NOMO-1 treated with DMSO at 0.1 percent for 48 hours (cell line): Measurements from ENCODE around the gene TRMT44.
"Not testable (repeated sequence)": the region's sequence is repeated elsewhere in the genome, so short reads cannot be mapped to it uniquely, and the experiment has no call there.

Experiments used
- DNase-seq: peaks from one replicate; lab custom pipeline; 2025; ENCODE audit not compliant: unreplicated experiment; lab: John Stamatoyannopoulos, UW

The TRMT44 gene

GRCh38 chr4:8486643-8487042 lies 46.1 kb downstream of the TRMT44 start:
- not testable (repeated sequence) for DNase-seq

GRCh38 chr4:8488791-8489369 lies 48.3 kb downstream of the TRMT44 start:
- DNase-seq = no peak

DNA sequence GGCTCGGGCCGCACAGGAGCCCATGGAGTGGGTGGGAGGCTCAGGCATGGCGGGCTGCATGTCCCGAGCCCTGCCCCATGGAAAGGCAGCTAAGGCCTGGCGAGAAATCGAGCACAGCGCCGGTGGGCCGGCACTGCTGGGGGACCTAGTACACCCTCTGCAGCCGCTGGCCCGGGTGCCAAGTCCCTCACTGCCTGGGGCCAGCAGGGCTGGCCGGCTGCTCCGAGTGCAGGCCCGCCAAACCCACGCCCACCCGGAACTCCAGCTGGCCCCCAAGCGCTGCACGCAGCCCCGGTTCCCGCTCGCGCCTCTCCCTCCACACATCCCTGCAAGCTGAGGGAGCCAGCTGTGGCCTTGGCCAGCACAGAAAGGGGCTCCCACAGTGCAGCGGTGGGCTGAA lies 50.9 kb downstream of the TRMT44 start:
- DNase-seq = not testable (repeated sequence)

DNA sequence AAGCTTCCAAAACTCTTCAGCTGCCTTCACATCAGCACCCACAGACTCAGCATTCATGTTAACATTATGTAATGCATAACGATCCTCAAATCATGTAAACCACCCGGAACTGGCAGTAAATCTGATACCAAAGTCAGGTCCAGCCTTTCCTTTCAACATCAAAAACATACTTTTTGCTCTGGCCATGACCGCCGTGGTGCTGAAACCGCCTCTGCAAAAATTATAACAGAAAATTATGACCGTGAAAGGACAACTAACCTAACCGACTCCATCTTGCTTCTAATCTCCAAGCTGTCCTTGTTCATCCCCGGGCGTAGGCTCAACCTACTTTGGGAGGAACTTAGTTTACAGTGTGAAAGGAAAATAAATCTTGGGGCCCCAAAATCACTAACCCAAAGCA lies 51.6 kb downstream of the TRMT44 start:
- DNase-seq = no peak

DNA sequence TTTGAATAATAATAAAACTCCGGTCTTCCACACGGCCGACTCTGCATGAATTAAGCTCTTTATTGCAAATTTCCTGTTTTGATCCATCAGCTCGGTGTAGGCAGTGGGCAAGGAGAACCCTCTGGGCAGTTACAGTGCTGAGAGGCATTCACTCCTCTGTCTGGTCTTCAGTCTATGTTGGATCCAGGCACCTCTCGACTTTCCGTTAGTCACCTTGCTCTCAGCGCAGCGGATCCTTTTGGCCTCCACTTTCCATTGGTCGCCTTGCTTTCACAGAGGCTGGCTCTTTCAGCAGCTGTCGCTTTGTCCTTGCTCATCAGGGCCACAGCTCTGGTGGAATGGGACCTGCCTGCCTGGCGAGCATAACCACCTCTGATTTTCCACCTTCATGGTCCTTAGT lies 52.9 kb downstream of the TRMT44 start:
- DNase-seq = no peak

DNA sequence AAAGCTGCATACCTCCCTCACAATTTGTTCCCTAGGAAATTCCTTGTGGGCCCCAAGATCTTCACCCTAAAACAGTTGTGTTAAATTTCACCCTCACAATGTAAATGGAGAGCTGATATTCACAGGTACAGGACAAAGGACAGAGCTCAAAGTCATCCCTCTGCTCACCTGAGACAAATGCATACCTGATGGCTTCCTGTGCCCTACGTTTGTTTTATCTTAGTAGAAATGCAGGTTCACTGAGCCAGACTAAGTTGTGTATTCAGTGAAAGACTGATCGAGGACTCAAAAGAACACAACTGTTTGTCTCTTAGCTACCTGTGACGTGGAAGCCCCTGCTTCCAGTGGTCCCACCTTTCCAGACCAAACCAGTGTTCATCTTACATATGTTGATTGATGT lies 53.6 kb downstream of the TRMT44 start:
- no peak for DNase-seq

GRCh38 chr4:8494983-8495548 lies 54.5 kb downstream of the TRMT44 start:
- no peak for DNase-seq

DNA sequence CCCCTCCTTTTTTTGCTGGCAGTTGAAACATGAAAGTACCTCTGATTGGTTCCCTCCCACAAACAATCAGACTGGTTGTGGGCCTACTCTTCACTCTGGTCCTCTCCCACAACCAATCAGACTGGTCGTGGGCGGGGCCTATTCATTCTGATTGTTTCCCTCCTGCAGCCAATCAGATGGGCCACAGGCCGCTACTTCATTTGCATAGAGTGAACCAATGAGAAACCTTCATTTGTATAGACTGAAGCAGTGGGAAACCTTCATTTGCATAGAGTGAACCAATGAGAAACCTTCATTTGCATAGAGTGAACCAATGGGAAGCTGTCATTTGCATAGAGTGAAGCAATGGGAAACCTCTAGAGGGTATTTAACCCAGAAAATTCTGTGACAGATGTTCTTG lies 55.2 kb downstream of the TRMT44 start:
- no peak for DNase-seq

- DNase-seq = no peak
Observed at GRCh38 chr4:8497762-8498161, 57.2 kb downstream of the TRMT44 start.

- DNase-seq = no peak
Observed at GRCh38 chr4:8500966-8501365, 60.4 kb downstream of the TRMT44 start.

- no peak for DNase-seq
Observed at GRCh38 chr4:8501781-8502180, 61.2 kb downstream of the TRMT44 start.

- no peak for DNase-seq
Observed at GRCh38 chr4:8502371-8502770, 61.8 kb downstream of the TRMT44 start.

DNA sequence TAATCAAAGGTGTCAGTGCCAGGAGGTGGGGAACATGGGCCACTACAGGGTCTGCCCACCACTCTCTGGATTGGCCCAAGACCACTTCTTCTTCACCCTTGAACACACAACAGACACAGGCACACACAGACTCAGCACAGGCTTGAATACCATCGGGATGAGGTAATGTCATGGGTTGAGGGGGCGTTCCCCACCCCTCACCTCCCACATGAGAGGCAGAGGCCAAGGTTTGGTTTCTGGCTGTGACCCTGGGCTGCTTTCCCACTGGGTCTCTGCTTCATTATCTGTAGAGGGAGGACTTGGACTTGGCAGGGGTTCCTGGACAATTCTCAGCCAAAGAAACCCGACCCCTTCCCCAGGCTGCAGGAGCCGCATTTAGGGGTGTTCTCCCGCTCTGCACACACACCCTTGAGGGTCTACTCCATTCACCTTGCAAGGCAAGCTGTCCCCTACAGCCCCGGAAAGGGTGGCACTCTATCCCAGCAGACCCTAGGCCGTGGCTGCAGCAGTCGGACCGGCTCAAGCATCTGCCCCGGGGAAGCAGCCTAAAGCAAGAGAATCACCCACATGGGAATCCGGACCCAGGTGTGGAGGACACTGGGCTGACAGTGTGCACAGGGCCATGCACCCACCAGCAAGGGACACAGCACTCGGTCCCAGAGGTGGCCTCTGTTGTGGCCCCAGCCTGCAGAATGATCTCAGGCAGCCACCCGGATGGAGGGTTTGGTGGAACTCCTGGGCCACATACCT lies 62.4 kb downstream of the TRMT44 start:
- DNase-seq = no peak

DNA sequence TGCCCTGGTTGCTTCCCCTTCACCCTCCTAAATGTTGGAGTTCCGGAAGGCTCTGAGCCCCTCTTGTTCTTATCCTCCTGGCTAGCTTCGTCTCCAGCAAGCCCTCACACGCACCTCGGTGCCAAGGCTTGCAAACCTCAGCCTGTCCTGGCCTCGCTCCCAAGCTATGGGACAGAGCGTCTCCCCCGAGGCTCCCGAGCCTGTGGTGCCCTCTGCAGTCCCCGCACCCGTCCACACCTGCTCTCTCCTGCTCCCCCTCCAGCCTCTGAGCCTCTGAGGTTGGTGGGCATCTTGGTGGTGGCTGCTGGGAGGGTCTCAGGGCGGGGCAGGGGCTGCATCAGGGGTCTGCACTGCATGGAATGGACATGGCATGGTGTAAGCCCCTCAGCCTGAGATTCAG lies 63.2 kb downstream of the TRMT44 start:
- DNase-seq = no peak

- no peak for DNase-seq
Observed at GRCh38 chr4:8504279-8505007, 63.9 kb downstream of the TRMT44 start.

DNA sequence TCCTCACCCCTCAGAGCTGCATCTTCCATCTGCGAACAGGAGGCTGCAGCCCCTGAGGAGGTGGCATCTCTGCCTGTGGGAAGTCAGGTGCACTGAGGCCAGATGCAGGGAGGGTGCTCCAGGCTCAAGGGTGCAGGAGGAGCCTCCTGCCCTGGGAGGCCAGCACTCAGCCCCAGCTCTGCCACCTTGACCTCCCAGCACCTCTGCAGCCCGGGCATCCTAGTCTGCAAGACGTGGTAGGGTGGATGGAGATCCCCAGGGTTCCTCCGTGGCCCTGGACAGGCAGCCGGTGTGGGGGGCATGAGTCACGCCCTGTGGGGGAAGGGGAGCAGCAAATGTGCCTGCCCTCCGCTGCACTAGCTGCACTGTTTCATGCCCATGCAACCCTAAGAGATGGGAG lies 64.7 kb downstream of the TRMT44 start:
- no peak for DNase-seq

GRCh38 chr4:8506006-8506372 lies 65.4 kb downstream of the TRMT44 start:
- no peak for DNase-seq

DNA sequence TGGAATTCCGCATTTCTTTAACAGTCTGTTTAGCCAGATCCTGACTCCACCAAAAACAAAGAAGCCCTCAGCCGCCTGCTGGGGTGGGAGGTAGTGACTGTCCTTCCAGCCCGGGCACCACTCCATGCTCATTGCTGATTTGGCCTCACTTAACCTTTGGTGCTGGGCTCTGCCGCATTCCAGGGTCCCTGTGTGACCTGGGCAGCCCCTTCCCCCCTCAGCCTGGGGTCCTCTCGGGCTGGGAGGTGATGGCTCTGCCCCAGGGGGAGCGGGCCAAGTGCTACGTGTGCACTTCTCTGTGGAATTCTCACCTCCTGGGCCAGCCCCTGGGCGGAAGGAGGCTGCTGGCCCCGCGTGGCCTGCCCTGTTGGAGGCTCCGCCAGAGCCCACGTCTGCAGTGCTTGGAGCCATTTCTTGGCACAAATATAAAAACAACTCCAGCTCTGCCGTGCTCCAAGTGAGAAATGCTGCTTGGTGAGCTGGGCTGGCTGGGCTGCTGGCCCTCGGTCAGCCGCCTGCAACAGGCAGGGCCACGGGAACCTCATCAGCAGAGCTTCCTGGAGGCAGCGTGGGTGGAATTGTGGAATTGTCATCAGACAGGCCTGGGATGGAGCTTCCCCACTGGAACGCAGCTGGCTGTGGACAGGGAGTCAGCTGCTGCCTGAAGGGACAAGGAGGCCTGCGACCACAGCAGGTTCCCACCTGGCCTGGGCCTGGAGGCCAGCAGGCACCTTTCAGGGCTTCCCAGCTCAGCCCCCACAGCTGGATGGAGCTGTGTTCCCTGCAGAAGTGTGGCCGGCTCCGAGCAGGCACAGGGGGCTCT lies 66.0 kb downstream of the TRMT44 start:
- no peak for DNase-seq

GRCh38 chr4:8507196-8507570 lies 66.6 kb downstream of the TRMT44 start:
- no peak for DNase-seq

GRCh38 chr4:8507624-8508023 lies 67.0 kb downstream of the TRMT44 start:
- no peak for DNase-seq

DNA sequence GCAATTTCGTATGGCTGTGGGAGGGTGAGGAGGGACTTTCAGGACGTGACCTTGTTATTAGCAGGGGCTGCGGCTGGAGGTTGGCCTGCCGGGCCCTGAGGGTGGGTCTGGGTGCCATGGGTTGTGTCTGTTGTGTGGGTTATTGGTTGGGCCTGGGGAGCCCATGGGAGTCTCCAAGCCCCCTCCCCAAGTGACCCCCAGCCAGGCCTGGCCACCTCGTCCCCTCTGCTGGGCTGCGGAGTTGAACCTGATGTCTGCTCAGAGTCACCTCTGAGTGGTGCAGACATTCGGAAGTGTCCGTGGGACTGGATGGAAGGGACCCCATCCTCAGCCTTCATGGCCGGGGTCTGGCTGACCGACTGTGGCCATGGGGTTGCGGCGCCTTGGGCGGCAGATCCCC lies 67.7 kb downstream of the TRMT44 start:
- no peak for DNase-seq
